Parathyroid adenoma (tissue), 2 donors: ENCODE results near the gene CARMIL3.

ENCODE experiments used
- H2AFZ ChIP-seq: fragments of 300-600 bp; sonication (generic); one replicate; pipeline ENCODE4 v1.7.0; 2017; ENCODE audit warnings: antibody characterized with exemption, mild to moderate bottlenecking
- H3K27ac ChIP-seq: fragments of 300-600 bp; sonication (generic); one replicate; pipeline ENCODE4 v1.7.0; 2017
- H3K27me3 ChIP-seq: fragments of 300-600 bp; sonication (generic); one replicate; pipeline ENCODE4 v1.7.0; 2017; ENCODE audit warnings: low read length; ENCODE audit not compliant: control insufficient read depth, insufficient read depth
- H3K36me3 ChIP-seq: fragments of 300-600 bp; sonication (generic); one replicate; pipeline ENCODE4 v1.7.0; 2017; ENCODE audit warnings: low read length; ENCODE audit not compliant: control insufficient read depth, insufficient read depth
- H3K4me1 ChIP-seq: fragments of 300-600 bp; sonication (generic); one replicate; pipeline ENCODE4 v1.7.0; 2017; ENCODE audit warnings: control low read depth
- H3K4me2 ChIP-seq: fragments of 300-600 bp; sonication (generic); one replicate; pipeline ENCODE4 v1.7.0; 2017; ENCODE audit warnings: low read length
- H3K4me3 ChIP-seq: fragments of 300-600 bp; sonication (generic); one replicate; pipeline ENCODE4 v1.7.0; 2017; ENCODE audit warnings: low read depth, low read length
- H3K79me2 ChIP-seq: fragments of 300-600 bp; sonication (generic); one replicate; pipeline ENCODE4 v1.7.0; 2017; ENCODE audit warnings: control low read depth
- H3K9ac ChIP-seq: fragments of 300-600 bp; sonication (generic); one replicate; pipeline ENCODE4 v1.7.0; 2017; ENCODE audit warnings: mild to moderate bottlenecking
- H3K9me3 ChIP-seq: fragments of 300-600 bp; sonication (generic); one replicate; pipeline ENCODE4 v1.7.0; 2017; ENCODE audit warnings: low read length; ENCODE audit not compliant: control insufficient read depth
- CTCF ChIP-seq: fragments of 300-600 bp; sonication (generic); IDR thresholded peaks from one replicate; pipeline ENCODE4 v1.7.0; 2017; ENCODE audit warnings: antibody characterized with exemption, mild to moderate bottlenecking
- donor health status: primary hyperparathyroidism.

The CARMIL3 gene

DNA sequence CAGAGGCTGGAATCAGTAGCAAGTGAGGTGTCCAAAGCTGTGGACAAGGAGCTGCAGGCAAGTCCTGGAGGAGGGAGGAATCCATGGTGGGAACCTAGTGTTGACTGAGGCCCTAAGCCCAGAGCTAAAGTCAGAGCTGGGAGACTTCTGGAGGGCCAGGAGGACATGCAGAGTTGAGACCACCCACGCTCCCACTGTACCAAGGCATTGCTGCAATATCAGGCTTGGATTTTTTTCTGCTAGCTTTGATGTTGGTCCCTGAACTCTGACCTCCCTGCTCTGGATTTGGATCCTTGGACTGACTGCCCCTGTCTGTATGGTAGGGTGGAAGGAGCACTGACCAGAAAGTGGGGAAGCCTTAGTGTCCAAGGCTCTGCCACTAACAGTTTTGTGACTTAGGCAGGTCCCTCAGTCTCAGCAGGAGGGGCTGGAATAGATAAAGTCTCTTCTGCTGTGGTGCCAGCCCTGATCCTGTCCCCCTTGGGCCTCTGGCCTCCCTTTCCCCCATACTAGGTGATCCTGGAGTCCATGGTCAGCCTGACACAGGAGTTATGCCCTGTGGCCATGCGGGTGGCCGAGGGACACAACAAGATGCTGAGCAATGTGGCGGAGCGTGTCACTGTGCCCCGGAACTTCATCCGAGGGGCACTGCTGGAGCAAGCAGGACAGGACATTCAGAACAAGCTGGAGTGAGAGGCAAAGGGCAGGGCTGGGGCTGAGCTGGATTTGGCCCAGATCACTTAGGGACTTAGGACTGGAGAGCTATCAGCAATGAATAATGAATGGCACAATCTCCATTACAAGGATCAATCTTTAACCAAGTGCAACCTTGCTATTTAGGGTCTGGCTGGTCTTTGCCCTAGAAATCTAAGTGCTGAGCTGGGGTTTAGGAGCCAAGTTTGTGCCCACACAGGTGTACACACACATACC lies 9.4 kb downstream of the CARMIL3 start:
- Histone ChIP-seq H3K4me1 (no peaks in the 10 kb centered on the region), H3K4me3 (no peak overlapping the region), H3K4me2 (no peak overlapping the region), H3K9ac (no peak overlapping the region), H3K27me3 (no peaks in the 10 kb centered on the region), H2AFZ (no peak overlapping the region), H3K27ac (no peak overlapping the region), H3K36me3 (no peaks in the 10 kb centered on the region), H3K79me2 (no peaks in the 10 kb centered on the region), H3K9me3 (no peaks in the 10 kb centered on the region)
- TF ChIP-seq CTCF: no peak

- H3K4me2 ChIP-seq: no peak overlapping the region
- H3K79me2 ChIP-seq: no peaks in the 10 kb centered on the region
- no peaks in the 10 kb centered on the region for H3K27me3 ChIP-seq
- no peaks in the 10 kb centered on the region for H3K4me1 ChIP-seq
- no peaks in the 10 kb centered on the region for H3K36me3 ChIP-seq
- no peak overlapping the region for H3K27ac ChIP-seq
- no peak overlapping the region for H3K9ac ChIP-seq
- TF ChIP-seq CTCF: no peak
- no peak overlapping the region for H2AFZ ChIP-seq
- no peaks in the 10 kb centered on the region for H3K9me3 ChIP-seq
- no peak overlapping the region for H3K4me3 ChIP-seq
Measured at GRCh38 chr14:24062216-24062980, 10.6 kb downstream of the CARMIL3 start.

- Histone ChIP-seq H3K27me3 (no peaks in the 10 kb centered on the region), H3K9me3 (no peaks in the 10 kb centered on the region), H2AFZ (no peak overlapping the region), H3K4me2 (no peak overlapping the region), H3K36me3 (no peaks in the 10 kb centered on the region), H3K4me1 (no peaks in the 10 kb centered on the region), H3K9ac (no peak overlapping the region), H3K79me2 (no peaks in the 10 kb centered on the region), H3K27ac (no peak overlapping the region), H3K4me3 (no peak overlapping the region)
- no peak for TF ChIP-seq CTCF
Measured at GRCh38 chr14:24063263-24063836, 11.5 kb downstream of the CARMIL3 start.

GRCh38 chr14:24064091-24064795 lies 12.4 kb downstream of the CARMIL3 start:
- Histone ChIP-seq H3K9ac (no peak overlapping the region), H3K27me3 (no peaks in the 10 kb centered on the region), H3K79me2 (no peaks in the 10 kb centered on the region), H3K4me3 (no peak overlapping the region), H3K36me3 (no peaks in the 10 kb centered on the region), H3K4me2 (no peak overlapping the region), H3K9me3 (no peaks in the 10 kb centered on the region), H3K27ac (no peak overlapping the region), H2AFZ (no peak overlapping the region), H3K4me1 (no peaks in the 10 kb centered on the region)
- TF ChIP-seq CTCF: no peak
